Measurements from ENCODE around the gene HIVEP1. TPM values are rescaled to one million over a fixed set of nuclear protein-coding genes. Genes with fewer than 3 reads are reported as not detected.

The HIVEP1 gene
- total RNA-seq, 1 experiment from 2014 or later = 6.6 TPM

- H3K9me3 ChIP-seq (ENCODE audit: low read length) = no peaks in the 10 kb centered on the region
- H3K4me3 ChIP-seq (ENCODE audit: low read length) = no peak overlapping the region
- no peak for ATAC-seq
- ChIA-PET CTCF (no interaction called here), POLR2A (ENCODE audit: unreplicated experiment) (no interaction called here)
- H3K27me3 ChIP-seq (ENCODE audit: low read length) = no peaks in the 10 kb centered on the region
- no peaks in the 10 kb centered on the region for H3K36me3 ChIP-seq (ENCODE audit: low read depth, low read length)
- H3K9ac ChIP-seq (ENCODE audit: low read length) = no peak overlapping the region
- H3F3A ChIP-seq (ENCODE audit: low read length, unreplicated experiment) = no peaks in the 10 kb centered on the region
- no peaks in the 10 kb centered on the region for H3K9me2 ChIP-seq (replicated peaks; ENCODE audit: low read length)
- TF ChIP-seq EZH2 (IDR thresholded peaks at IDR 0.05; ENCODE audit: low read length, unreplicated experiment) = no peak
- TF ChIP-seq EZH2phosphoT487 (IDR thresholded peaks at IDR 0.05; ENCODE audit: borderline replicate concordance, low read length) = no peak
- no peak for TF ChIP-seq CTCF (conservative IDR thresholded peaks at IDR 0.05; ENCODE audit: low read depth, low read length)
- no peak overlapping the region for H3K4me2 ChIP-seq (ENCODE audit: low read length)
- no peak overlapping the region for H2AFZ ChIP-seq (ENCODE audit: low read length)
- no TSS peak for BruUV-seq (replicated peaks)
- H4K20me1 ChIP-seq (ENCODE audit: low read length) = no peaks in the 10 kb centered on the region
- DNase-seq = no peak
- H3K79me2 ChIP-seq (ENCODE audit: low read length) = no peaks in the 10 kb centered on the region
- H3K4me1 ChIP-seq (ENCODE audit: insufficient read depth, low read length) = peaks cover 12% of the 10 kb centered on the region
- no peak overlapping the region for H3K27ac ChIP-seq (ENCODE audit: low read length)
- intact Hi-C loops (cut with micrococcal nuclease) = no loop called here
Measured at GRCh38 chr6:12178521-12178920, 166.4 kb downstream of the HIVEP1 start.

GRCh38 chr6:12181481-12181880 is 169.4 kb downstream of the HIVEP1 start:
- intact Hi-C loops (cut with micrococcal nuclease) = no loop called here
- H3K9me3 ChIP-seq (ENCODE audit: low read length) = no peaks in the 10 kb centered on the region
- H3K4me1 ChIP-seq (ENCODE audit: insufficient read depth, low read length) = no peaks in the 10 kb centered on the region
- no peaks in the 10 kb centered on the region for H4K20me1 ChIP-seq (ENCODE audit: low read length)
- no peak for TF ChIP-seq CTCF (conservative IDR thresholded peaks at IDR 0.05; ENCODE audit: low read depth, low read length)
- TF ChIP-seq EZH2phosphoT487 (IDR thresholded peaks at IDR 0.05; ENCODE audit: borderline replicate concordance, low read length) = no peak
- no peak for TF ChIP-seq EZH2 (IDR thresholded peaks at IDR 0.05; ENCODE audit: low read length, unreplicated experiment)
- ATAC-seq (no peak), DNase-seq (no peak)
- no peaks in the 10 kb centered on the region for H3K79me2 ChIP-seq (ENCODE audit: low read length)
- H3K9me2 ChIP-seq (replicated peaks; ENCODE audit: low read length) = no peaks in the 10 kb centered on the region
- no peaks in the 10 kb centered on the region for H3K27me3 ChIP-seq (ENCODE audit: low read length)
- no peak overlapping the region for H3K4me3 ChIP-seq (ENCODE audit: low read length)
- H3K27ac ChIP-seq (ENCODE audit: low read length) = no peak overlapping the region
- H3K4me2 ChIP-seq (ENCODE audit: low read length) = no peak overlapping the region
- H3K9ac ChIP-seq (ENCODE audit: low read length) = no peak overlapping the region
- H3F3A ChIP-seq (ENCODE audit: low read length, unreplicated experiment) = no peaks in the 10 kb centered on the region
- CTCF ChIA-PET = no interaction called here
- H2AFZ ChIP-seq (ENCODE audit: low read length) = no peak overlapping the region
- BruUV-seq (replicated peaks) = no TSS peak
- H3K36me3 ChIP-seq (ENCODE audit: low read depth, low read length) = no peaks in the 10 kb centered on the region
- POLR2A ChIA-PET (ENCODE audit: unreplicated experiment) = no interaction called here

DNA sequence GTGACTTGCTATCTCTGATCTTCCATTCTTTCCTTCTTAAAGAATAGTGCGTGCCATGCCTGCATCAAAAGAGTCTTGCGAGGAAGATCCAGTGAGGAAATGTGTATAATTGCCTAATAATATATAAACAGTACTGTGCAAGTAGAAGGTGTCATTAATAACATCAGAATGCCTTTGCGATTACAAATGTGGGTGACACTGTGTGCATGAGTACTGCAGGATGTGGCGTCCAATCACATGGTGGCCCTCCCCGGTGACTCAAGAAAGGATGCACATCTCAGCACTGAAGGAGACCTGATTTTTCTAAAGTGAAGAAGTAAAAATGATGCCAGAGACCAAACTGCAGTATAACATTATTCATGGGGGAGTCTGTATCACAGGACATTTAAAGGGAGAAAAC is 170.6 kb downstream of the HIVEP1 start:
- Histone ChIP-seq H3K27me3 (ENCODE audit: low read length) (no peaks in the 10 kb centered on the region), H2AFZ (ENCODE audit: low read length) (no peak overlapping the region), H3K9ac (ENCODE audit: low read length) (no peak overlapping the region), H3K9me2 (replicated peaks; ENCODE audit: low read length) (no peaks in the 10 kb centered on the region), H3K36me3 (ENCODE audit: low read depth, low read length) (no peaks in the 10 kb centered on the region), H3K27ac (ENCODE audit: low read length) (no peak overlapping the region), H3K4me3 (ENCODE audit: low read length) (no peak overlapping the region), H3K9me3 (ENCODE audit: low read length) (no peaks in the 10 kb centered on the region), H3K4me1 (ENCODE audit: insufficient read depth, low read length) (no peaks in the 10 kb centered on the region), H4K20me1 (ENCODE audit: low read length) (no peaks in the 10 kb centered on the region), H3F3A (ENCODE audit: low read length, unreplicated experiment) (no peaks in the 10 kb centered on the region), H3K79me2 (ENCODE audit: low read length) (no peaks in the 10 kb centered on the region), H3K4me2 (ENCODE audit: low read length) (no peak overlapping the region)
- ATAC-seq (peak; percentile 54; the same call in 1 of the 2 replicates), DNase-seq (peak; percentile 42)
- ChIA-PET CTCF (no interaction called here), POLR2A (ENCODE audit: unreplicated experiment) (no interaction called here)
- TF ChIP-seq CTCF (conservative IDR thresholded peaks at IDR 0.05; ENCODE audit: low read depth, low read length) = no peak
- intact Hi-C loops (cut with micrococcal nuclease) = no loop called here
- BruUV-seq (replicated peaks) = no TSS peak
